Lower lobe of right lung (tissue), 2 donors: ENCODE data around the gene TXLNB. TPM values are rescaled to one million over a fixed set of nuclear protein-coding genes. Genes with fewer than 3 reads are reported as not detected.

Source experiments
- ATAC-seq, 2 donors: fragments of 200-7000 bp; cut with Tn5 transposase; one replicate each; pipeline ENCODE4 v1.9.1; 2020 to 2022; ENCODE audit warnings: mild to moderate bottlenecking in 2 of 2, moderate library complexity in 2 of 2
- DNase-seq: peaks from one replicate; pipeline ENCODE4 v3.0.0-alpha.2; 2020
- H3K27ac ChIP-seq: fragments of 200-600 bp; one replicate; pipeline ENCODE4 v1.8.0; 2022
- H3K27me3 ChIP-seq: fragments of 200-600 bp; one replicate; pipeline ENCODE4 v1.8.0; 2022; ENCODE audit warnings: low read depth
- H3K36me3 ChIP-seq: fragments of 200-600 bp; one replicate; pipeline ENCODE4 v1.8.0; 2022; ENCODE audit warnings: mild to moderate bottlenecking
- H3K4me1 ChIP-seq: fragments of 200-600 bp; one replicate; pipeline ENCODE4 v1.8.0; 2022
- H3K4me3 ChIP-seq: fragments of 200-600 bp; one replicate; pipeline ENCODE4 v1.8.0; 2022; ENCODE audit warnings: mild to moderate bottlenecking
- H3K9me3 ChIP-seq: fragments of 200-600 bp; one replicate; pipeline ENCODE4 v1.8.0; 2022
- intact Hi-C: fragments of 100-400 bp; cut with DNase I; formaldehyde crosslinking; loops from one replicate; pipeline ENCODE4 v1.11.0; 2022
- total RNA-seq: library from RNA; stranded (reverse); fragmentation: NEBNext Ultra II Directional; extraction: Animal tissue kit (Norgen Biotek cat#: 25700); gene quantifications from one replicate; pipeline ENCODE4 v1.2.1, GENCODE V29; 2021
- TF ChIP-seq, protein P1 (sequence below): fragments of 200-600 bp; IDR thresholded peaks from one replicate; pipeline ENCODE4 v1.8.0; 2022; ENCODE audit warnings: antibody characterized with exemption, mild to moderate bottlenecking
- donor health status: DM: no; HTN: yes; CAD: no; lungs with severe emphysema.

Gene TXLNB
- total RNA-seq, 1 donor from 2014 or later = 1.1 TPM

DNA sequence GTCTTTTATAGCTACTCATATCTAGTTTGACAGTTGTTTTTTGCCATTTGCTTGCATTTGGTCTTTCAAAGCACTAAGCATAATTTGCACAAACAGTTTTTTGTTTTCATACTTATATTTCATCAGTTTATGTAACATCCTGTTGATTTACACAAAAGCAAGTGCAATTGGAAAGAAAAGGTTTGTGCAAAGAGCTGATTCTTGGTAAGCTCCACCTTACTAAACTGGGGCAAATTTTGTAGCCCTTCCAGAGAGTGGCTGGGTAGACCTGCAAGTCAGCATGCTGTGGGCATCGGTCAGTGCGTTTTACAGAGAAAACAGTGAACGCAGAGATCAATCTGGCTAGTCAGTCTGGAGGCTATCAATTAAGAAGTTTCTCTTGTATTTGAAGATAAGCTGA, 34.5 kb downstream of the TXLNB start:
- TF ChIP-seq, protein P1, sequence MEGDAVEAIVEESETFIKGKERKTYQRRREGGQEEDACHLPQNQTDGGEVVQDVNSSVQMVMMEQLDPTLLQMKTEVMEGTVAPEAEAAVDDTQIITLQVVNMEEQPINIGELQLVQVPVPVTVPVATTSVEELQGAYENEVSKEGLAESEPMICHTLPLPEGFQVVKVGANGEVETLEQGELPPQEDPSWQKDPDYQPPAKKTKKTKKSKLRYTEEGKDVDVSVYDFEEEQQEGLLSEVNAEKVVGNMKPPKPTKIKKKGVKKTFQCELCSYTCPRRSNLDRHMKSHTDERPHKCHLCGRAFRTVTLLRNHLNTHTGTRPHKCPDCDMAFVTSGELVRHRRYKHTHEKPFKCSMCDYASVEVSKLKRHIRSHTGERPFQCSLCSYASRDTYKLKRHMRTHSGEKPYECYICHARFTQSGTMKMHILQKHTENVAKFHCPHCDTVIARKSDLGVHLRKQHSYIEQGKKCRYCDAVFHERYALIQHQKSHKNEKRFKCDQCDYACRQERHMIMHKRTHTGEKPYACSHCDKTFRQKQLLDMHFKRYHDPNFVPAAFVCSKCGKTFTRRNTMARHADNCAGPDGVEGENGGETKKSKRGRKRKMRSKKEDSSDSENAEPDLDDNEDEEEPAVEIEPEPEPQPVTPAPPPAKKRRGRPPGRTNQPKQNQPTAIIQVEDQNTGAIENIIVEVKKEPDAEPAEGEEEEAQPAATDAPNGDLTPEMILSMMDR = no peak
- DNase-seq = no peak
- intact Hi-C loops = no loop called here
- no peak overlapping the region for H3K4me3 ChIP-seq
- no peaks in the 10 kb centered on the region for H3K36me3 ChIP-seq
- H3K9me3 ChIP-seq = no peaks in the 10 kb centered on the region
- ATAC-seq = no peak
- no peak overlapping the region for H3K27ac ChIP-seq
- no peaks in the 10 kb centered on the region for H3K4me1 ChIP-seq
- H3K27me3 ChIP-seq = no peaks in the 10 kb centered on the region

DNA sequence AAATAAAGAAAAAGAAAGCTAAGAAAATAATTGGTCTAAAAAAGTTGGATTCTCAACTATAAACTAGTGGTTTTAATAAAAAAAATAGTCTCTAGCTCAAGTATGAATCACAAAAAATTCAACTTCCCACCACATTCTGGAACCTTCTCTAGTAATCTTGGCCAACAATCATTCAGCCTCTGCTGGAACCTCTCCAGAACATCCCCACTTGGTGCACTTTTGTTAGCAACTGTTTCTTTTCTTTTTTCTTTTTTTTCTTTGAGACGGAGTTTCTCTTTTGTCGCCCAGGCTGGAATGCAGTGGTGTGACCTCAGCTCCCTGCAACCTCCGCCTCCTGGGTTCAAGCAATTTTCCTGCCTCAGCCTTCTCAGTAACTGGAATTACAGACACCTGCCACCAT, 35.7 kb downstream of the TXLNB start:
- DNase-seq (no peak), ATAC-seq (no peak)
- Histone ChIP-seq H3K9me3 (no peaks in the 10 kb centered on the region), H3K27me3 (no peaks in the 10 kb centered on the region), H3K4me1 (peaks cover 7% of the 10 kb centered on the region), H3K36me3 (no peaks in the 10 kb centered on the region), H3K27ac (no peak overlapping the region), H3K4me3 (no peak overlapping the region)
- TF ChIP-seq, protein P1 = no peak
- intact Hi-C loops = no loop called here

DNA sequence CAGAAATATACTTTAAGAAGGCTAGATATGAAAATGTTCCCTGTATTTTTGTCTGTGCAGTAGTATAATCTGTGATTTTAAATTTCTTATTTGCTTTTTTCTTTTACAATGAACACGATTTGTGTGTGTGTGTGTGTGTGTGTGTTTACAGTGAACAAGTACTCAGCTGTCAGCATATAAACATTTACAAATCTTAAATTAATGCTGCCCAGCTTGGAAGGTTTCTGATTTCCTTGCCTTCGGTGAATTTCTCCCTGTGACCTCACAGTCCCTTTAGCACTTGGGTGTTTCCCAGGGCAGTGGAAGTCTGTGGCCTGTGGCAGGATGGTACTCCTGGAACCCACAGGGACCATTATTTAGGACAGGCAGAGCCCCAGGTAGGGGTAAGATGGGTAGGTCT, 37.6 kb downstream of the TXLNB start:
- no peak for ATAC-seq
- no peak overlapping the region for H3K27ac ChIP-seq

DNA sequence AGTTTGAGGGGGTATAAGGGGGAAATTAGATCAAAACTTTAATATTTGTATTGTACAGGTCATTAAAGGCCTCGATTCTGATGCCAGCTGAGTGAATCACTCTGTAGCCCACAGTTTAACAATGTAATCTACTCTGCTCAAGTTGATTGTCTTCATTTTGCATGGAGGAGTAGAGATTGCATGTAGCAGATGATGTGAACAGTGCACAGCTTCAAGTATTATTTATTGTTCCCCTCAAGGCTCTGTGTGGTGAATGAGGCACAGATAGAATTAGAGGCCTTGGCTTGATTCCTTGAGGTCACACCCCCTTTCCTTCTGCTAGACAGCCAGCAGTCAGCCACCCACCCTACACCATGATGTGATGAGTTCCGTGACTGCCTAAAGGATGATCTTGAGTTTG, 38.1 kb downstream of the TXLNB start:
- TF ChIP-seq, protein P1 = no peak
- Histone ChIP-seq H3K9me3 (no peaks in the 10 kb centered on the region), H3K27ac (no peak overlapping the region), H3K27me3 (no peaks in the 10 kb centered on the region), H3K36me3 (no peaks in the 10 kb centered on the region), H3K4me1 (peaks cover 12% of the 10 kb centered on the region), H3K4me3 (no peak overlapping the region)
- no peak for ATAC-seq
- no peak for DNase-seq
- intact Hi-C loops = no loop called here

More for the DNA sequence above, 37.6 kb downstream of the TXLNB start:
- DNase-seq = no peak
- TF ChIP-seq, protein P1 = no peak
- Histone ChIP-seq H3K4me3 (no peak overlapping the region), H3K4me1 (peaks cover 12% of the 10 kb centered on the region), H3K27me3 (no peaks in the 10 kb centered on the region), H3K36me3 (no peaks in the 10 kb centered on the region), H3K9me3 (no peaks in the 10 kb centered on the region)
- intact Hi-C loops = no loop called here

DNA sequence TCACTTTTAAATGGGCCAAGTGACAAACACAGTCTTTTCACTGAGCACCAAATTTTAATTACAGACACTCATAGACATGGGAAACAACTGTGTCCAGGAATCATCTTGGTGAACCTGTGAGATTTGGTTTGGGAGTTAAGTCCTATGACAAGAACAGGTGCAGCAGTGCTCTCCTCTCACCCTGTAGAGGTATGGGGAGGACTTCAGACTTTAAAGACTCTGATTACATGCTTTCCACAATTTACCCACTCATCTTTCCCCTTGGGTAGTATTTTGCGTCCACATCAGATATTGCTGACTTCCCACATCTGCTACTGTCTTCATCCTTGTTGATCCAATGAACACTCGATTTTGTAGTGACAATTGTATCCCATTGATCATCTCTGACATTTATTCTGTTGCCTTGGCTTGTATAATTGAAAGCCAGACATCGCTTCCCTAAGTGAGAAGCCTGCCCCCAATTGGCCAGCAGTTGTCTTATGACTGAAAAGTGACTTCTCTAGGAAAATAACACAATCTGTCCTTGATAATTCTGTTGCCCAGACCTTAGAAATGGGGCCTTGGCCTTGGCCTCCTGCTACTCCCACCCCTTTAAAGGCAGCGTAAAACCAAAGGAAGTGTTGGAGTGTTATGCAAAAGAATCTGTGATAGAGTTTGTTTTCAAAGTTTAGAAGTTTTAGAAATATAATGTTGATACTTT, 40.0 kb downstream of the TXLNB start:
- no peak for DNase-seq
- TF ChIP-seq, protein P1 = no peak
- ATAC-seq = no peak
- Histone ChIP-seq H3K4me1 (peaks cover 12% of the 10 kb centered on the region), H3K4me3 (no peak overlapping the region), H3K27me3 (no peaks in the 10 kb centered on the region), H3K27ac (no peak overlapping the region), H3K36me3 (no peaks in the 10 kb centered on the region), H3K9me3 (no peaks in the 10 kb centered on the region)
- intact Hi-C loops = no loop called here
